Small intestine (tissue), 7 donors: ENCODE measurements around the gene TOB1. TPM values are rescaled to one million over a fixed set of nuclear protein-coding genes. Genes with fewer than 3 reads are reported as not detected.

Source experiments
- DNase-seq, 2 donors: peaks; one replicate each; pipeline versions ENCODE4 v3.0.0 to v3.0.0-alpha.2; 2013
- FAIRE-seq: peaks from 2 replicates; lab custom pipeline; 2012; peaks lifted over from hg19 to GRCh38; lab: Jason Lieb, UNC
- H3K27ac ChIP-seq, 3 donors: one replicate each; pipeline ENCODE4 v1.5.1; 2013; ENCODE audit warnings: low read length in 2 of 3, mild to moderate bottlenecking in 2 of 3, control low read depth in 1 of 3, inconsistent platforms in 1 of 3, low read depth in 1 of 3, moderate library complexity in 1 of 3
- H3K27me3 ChIP-seq, 3 donors: one replicate each; pipeline ENCODE4 v1.6.1; 2013; ENCODE audit warnings: low read length in 3 of 3, inconsistent platforms in 1 of 3; ENCODE audit not compliant: control insufficient read depth in 3 of 3, insufficient read depth in 3 of 3
- H3K36me3 ChIP-seq, 3 donors: one replicate each; pipeline ENCODE4 v1.6.1; 2013; ENCODE audit warnings: low read length in 3 of 3, inconsistent platforms in 1 of 3, low read depth in 1 of 3, mild to moderate bottlenecking in 1 of 3, moderate library complexity in 1 of 3; ENCODE audit not compliant: control insufficient read depth in 3 of 3, insufficient read depth in 2 of 3
- H3K4me1 ChIP-seq, 3 donors: one replicate each; pipeline ENCODE4 v1.6.1; 2013; ENCODE audit warnings: low read length in 2 of 3, inconsistent platforms in 1 of 3, low read depth in 1 of 3, mild to moderate bottlenecking in 1 of 3, moderate library complexity in 1 of 3; ENCODE audit not compliant: control insufficient read depth in 3 of 3, insufficient read depth in 2 of 3
- H3K4me3 ChIP-seq, 3 donors: one replicate each; pipeline ENCODE4 v1.5.1; 2013; ENCODE audit warnings: low read length in 3 of 3, control low read depth in 1 of 3, inconsistent platforms in 1 of 3, low read depth in 1 of 3, mild to moderate bottlenecking in 1 of 3, moderate library complexity in 1 of 3
- H3K9me3 ChIP-seq, 2 donors: one replicate each; pipeline ENCODE4 v1.6.1; 2013; ENCODE audit warnings: low read depth in 1 of 2, low read length in 1 of 2; ENCODE audit not compliant: control insufficient read depth in 2 of 2, insufficient read depth in 1 of 2
- WGBS, 3 donors: extraction: QIAGEN DNeasy Blood & Tissue Kit; methylation state at CpG; one replicate each; pipeline ENCODE4 v1.1.7; 2013; 5-methylcytosine and 5-hydroxymethylcytosine counted together
- polyA plus RNA-seq, 4 donors: library from polyadenylated mRNA; stranded (reverse) in 3 of 4; unstranded in 1 of 4; fragments of 200-250 nt in 3 of 4; fragments of 120-200 nt in 1 of 4; gene quantifications; one replicate each; pipeline versions ENCODE4 v1.2.1 to v1.2.3, GENCODE V29; 2013
- donor health status: healthy with polysubstance abuse.
- donor health status: control.
- donor health status: control.
- donor health status: Bipolar disorder and iron deficiency.
- donor health status: healthy.

The TOB1 gene
- polyA plus RNA-seq, 4 donors, result 24.6 to 118 (median 38.2) TPM

GRCh38 chr17:50837286-50837979 lies 28.7 kb downstream of the TOB1 start:
- peaks cover 0 to 20% (median 0%) of the 10 kb centered on the region in 3 donors for H3K27me3 ChIP-seq
- H3K36me3 ChIP-seq, result no peaks in the 10 kb centered on the region
- DNase-seq (no peak), FAIRE-seq (no peak)
- H3K4me3 ChIP-seq, result no peak overlapping the region
- peaks cover 0 to 16% (median 0%) of the 10 kb centered on the region in 3 donors for H3K4me1 ChIP-seq
- no peak overlapping the region for H3K27ac ChIP-seq
- WGBS, 3 donors, result 50 to 76% (median 67%) methylated on average over 7 of the region's 7 CpGs
- H3K9me3 ChIP-seq, result no peaks in the 10 kb centered on the region

DNA sequence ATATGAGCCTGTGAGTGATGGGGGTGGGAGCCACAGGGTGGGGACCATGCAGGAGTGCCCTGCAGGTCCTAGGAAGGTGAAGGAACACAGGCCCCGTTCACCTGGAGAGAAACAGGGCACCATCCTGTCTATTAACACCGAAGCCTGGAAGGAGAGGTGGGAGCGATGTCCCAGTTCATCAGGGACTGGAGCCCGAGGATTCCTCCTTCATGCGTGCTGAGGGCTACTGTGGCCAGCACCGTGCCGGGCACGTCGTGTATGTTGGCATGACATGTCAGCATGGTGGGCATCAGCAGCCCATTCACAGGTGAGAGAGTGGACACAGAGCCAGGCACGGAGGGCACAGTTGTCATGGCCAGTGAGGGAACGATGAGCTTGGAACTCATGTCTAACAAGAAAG lies 29.3 kb downstream of the TOB1 start:
- Histone ChIP-seq H3K4me1 (peaks cover 0 to 16% (median 0%) of the 10 kb centered on the region in 3 donors), H3K27me3 (peaks cover 0 to 20% (median 0%) of the 10 kb centered on the region in 3 donors), H3K36me3 (no peaks in the 10 kb centered on the region), H3K4me3 (no peak overlapping the region), H3K27ac (no peak overlapping the region), H3K9me3 (no peaks in the 10 kb centered on the region)
- DNase-seq (no peak), FAIRE-seq (no peak)
- WGBS, 3 donors, result 83 to 87% (median 85%) methylated on average over 11 of the region's 11 CpGs

GRCh38 chr17:50835301-50836234 lies 30.6 kb downstream of the TOB1 start, which contains the start of gene WFIKKN2:
Gene WFIKKN2, plus strand, starts transcription at chr17:50835586. Its CDS starts 352 bp downstream, at chr17:50835938.
- DNase-seq (peak; percentile 30 to 39), FAIRE-seq (no peak)
- H3K36me3 ChIP-seq, result no peaks in the 10 kb centered on the region
- H3K4me1 ChIP-seq, result peaks cover 0 to 25% (median 0%) of the 10 kb centered on the region in 3 donors
- H3K9me3 ChIP-seq, result no peaks in the 10 kb centered on the region
- WGBS, 3 donors, result 29 to 56% (median 49%) methylated on average over 39 of the region's 39 CpGs
- no peak within 1 kb of the TSS for H3K27ac ChIP-seq
- H3K4me3 ChIP-seq, result peak within 1 kb of the TSS in 2 of 3 donors; percentile 6 to 36
- peaks cover 0 to 20% (median 0%) of the 10 kb centered on the region in 3 donors for H3K27me3 ChIP-seq

GRCh38 chr17:50834429-50835300 lies 31.5 kb downstream of the TOB1 start:
- H3K4me1 ChIP-seq, result peaks cover 0 to 25% (median 0%) of the 10 kb centered on the region in 3 donors
- H3K36me3 ChIP-seq, result no peaks in the 10 kb centered on the region
- H3K27me3 ChIP-seq, result peaks cover 0 to 20% (median 0%) of the 10 kb centered on the region in 3 donors
- H3K4me3 ChIP-seq, result peak overlapping the region in 2 of 3 donors; percentile 6 to 36
- no peak overlapping the region for H3K27ac ChIP-seq
- DNase-seq (peak; percentile 20 to 57), FAIRE-seq (no peak)
- 25 to 38% (median 37%) methylated on average over 38 of the region's 38 CpGs for WGBS, 3 donors
- H3K9me3 ChIP-seq, result no peaks in the 10 kb centered on the region

- Histone ChIP-seq H3K27me3 (peaks cover 0 to 20% (median 0%) of the 10 kb centered on the region in 3 donors), H3K36me3 (no peaks in the 10 kb centered on the region), H3K4me1 (peaks cover 0 to 25% (median 0%) of the 10 kb centered on the region in 3 donors), H3K4me3 (no peak overlapping the region), H3K27ac (no peak overlapping the region), H3K9me3 (no peaks in the 10 kb centered on the region)
- DNase-seq, result no peak
- no peak for FAIRE-seq
- WGBS, 3 donors, result 90 to 93% (median 91%) methylated on average over 36 to 38 of the region's 38 CpGs
Measured at GRCh38 chr17:50833510-50834428, 32.4 kb downstream of the TOB1 start.

- no peak overlapping the region for H3K27ac ChIP-seq
- no peak overlapping the region for H3K4me3 ChIP-seq
- WGBS, 3 donors, result 72 to 88% (median 77%) methylated on average over 12 to 13 of the region's 13 CpGs
- peaks cover 0 to 20% (median 0%) of the 10 kb centered on the region in 3 donors for H3K27me3 ChIP-seq
- H3K4me1 ChIP-seq, result peaks cover 0 to 25% (median 0%) of the 10 kb centered on the region in 3 donors
- H3K36me3 ChIP-seq, result no peaks in the 10 kb centered on the region
- FAIRE-seq (no peak), DNase-seq (no peak)
- H3K9me3 ChIP-seq, result no peaks in the 10 kb centered on the region
Measured at GRCh38 chr17:50832864-50833381, 33.2 kb downstream of the TOB1 start.

DNA sequence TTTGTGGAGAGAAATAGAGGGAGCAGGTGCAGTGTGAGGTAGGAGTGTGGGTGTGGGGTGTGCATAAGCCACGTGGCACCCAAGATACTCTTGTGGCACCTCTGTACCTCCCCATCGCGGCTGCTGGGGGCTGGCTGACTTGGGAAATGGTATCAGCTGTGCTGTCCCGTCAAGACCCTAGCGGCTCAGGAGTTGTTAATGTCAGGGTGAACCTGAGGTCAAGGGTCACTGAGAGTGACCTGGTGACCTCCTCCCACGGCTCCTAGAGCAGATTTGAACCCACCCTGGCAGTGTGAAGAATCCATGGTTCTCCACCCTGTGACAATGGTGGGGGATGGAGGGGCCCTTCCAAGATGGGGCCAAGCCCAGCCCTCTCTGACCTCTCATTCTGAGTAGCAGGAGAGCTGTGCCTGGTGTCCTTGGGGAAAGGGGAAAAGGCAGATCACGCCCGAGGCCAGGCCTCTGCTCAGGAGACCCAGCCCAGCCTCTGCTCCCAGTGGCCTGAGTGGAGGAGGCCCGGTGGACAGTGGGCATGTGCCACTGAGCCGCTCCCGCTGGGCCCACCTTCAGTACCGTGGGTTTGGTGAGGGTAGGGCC lies 33.8 kb downstream of the TOB1 start:
- Histone ChIP-seq H3K27me3 (peaks cover 0 to 20% (median 0%) of the 10 kb centered on the region in 3 donors), H3K4me3 (no peak overlapping the region), H3K27ac (no peak overlapping the region), H3K4me1 (peaks cover 0 to 25% (median 0%) of the 10 kb centered on the region in 3 donors), H3K9me3 (no peaks in the 10 kb centered on the region), H3K36me3 (no peaks in the 10 kb centered on the region)
- no peak for DNase-seq
- FAIRE-seq, result no peak
- WGBS, 3 donors, result 69 to 86% (median 81%) methylated on average over 12 of the region's 12 CpGs
